Esophagus muscularis mucosa (tissue), 4 donors: ENCODE measurements around the gene ZNF485. TPM values are rescaled to one million over a fixed set of nuclear protein-coding genes. Genes with fewer than 3 reads are reported as not detected.
A peak's percentile ranks its signal among the peaks of the same experiment; 100 is the strongest.
"Not testable (repeated sequence)": the region's sequence is repeated elsewhere in the genome, so short reads cannot be mapped to it uniquely, and the experiment has no call there.

ENCODE experiments used
- DNase-seq: peaks from one replicate; pipeline ENCODE4 v3.0.0-alpha.2; 2017; ENCODE audit errors: extremely low spot score
- H3K27ac ChIP-seq, 4 donors: fragments of 200-600 bp; sonication (generic); replicated peaks in 1 of 4; 1 replicate in 3 of 4; 2 replicates in 1 of 4; pipeline ENCODE4 v1.5.1; 2016 to 2019; ENCODE audit warnings: mild to moderate bottlenecking in 1 of 4
- H3K27me3 ChIP-seq, 4 donors: fragments of 200-600 bp; sonication (generic); one replicate each; pipeline versions ENCODE4 v1.5.1 to v1.6.0; 2016 to 2019
- H3K36me3 ChIP-seq, 4 donors: fragments of 200-600 bp; sonication (generic); one replicate each; pipeline ENCODE4 v1.5.1; 2016 to 2019
- H3K4me1 ChIP-seq, 4 donors: fragments of 200-600 bp; sonication (generic); one replicate each; pipeline ENCODE4 v1.5.1; 2016 to 2019
- H3K4me3 ChIP-seq, 4 donors: fragments of 200-600 bp; sonication (generic); 1 replicate in 2 of 4; 2 replicates in 2 of 4; pipeline ENCODE4 v1.5.1; 2016 to 2019; ENCODE audit warnings: mild to moderate bottlenecking in 4 of 4, moderate library complexity in 1 of 4
- H3K9me3 ChIP-seq, 4 donors: fragments of 200-600 bp; sonication (generic); 1 replicate in 3 of 4; 2 replicates in 1 of 4; pipeline ENCODE4 v1.5.1; 2016 to 2019
- CTCF ChIP-seq, 3 experiments: fragments of 200-600 bp in 2 of 3; fragments of 450-650 bp in 1 of 3; sonication (generic) in 2 of 3; IDR thresholded peaks; one replicate each; pipeline ENCODE4 v1.5.1; 2017 to 2019; ENCODE audit warnings: antibody characterized with exemption in 3 of 3, mild to moderate bottlenecking in 2 of 3, moderate library complexity in 1 of 3
- EP300 ChIP-seq: sonication (generic); formaldehyde crosslinking; IDR thresholded peaks from one replicate; pipeline ENCODE4 v1.6.1; 2017; ENCODE audit warnings: antibody characterized with exemption
- POLR2A ChIP-seq: fragments of 450-650 bp; IDR thresholded peaks from one replicate; pipeline ENCODE4 v1.6.1; 2017; ENCODE audit warnings: antibody characterized with exemption, moderate library complexity, mild to moderate bottlenecking, low read depth
- POLR2AphosphoS5 ChIP-seq, 2 donors: sonication (generic); formaldehyde crosslinking; IDR thresholded peaks; one replicate each; pipeline ENCODE4 v1.6.1; 2017; ENCODE audit warnings: antibody characterized with exemption in 2 of 2
- WGBS: methylation state at CpG from one replicate; pipeline ENCODE4 v1.1.5; 2018; 5-methylcytosine and 5-hydroxymethylcytosine counted together
- intact Hi-C: fragments of 100-400 bp; cut with DNase I; formaldehyde crosslinking; loops from one replicate; pipeline ENCODE4 v1.15.1; 2023
- total RNA-seq, 4 donors: library from RNA; depleted of rRNA; stranded (reverse); fragments of >200 nt; gene quantifications; one replicate each; pipeline versions ENCODE4 v1.1.0 to v1.2.1, GENCODE V29; 2016

Gene ZNF485
- total RNA-seq, 4 donors from 2014 or later = 1.9 to 2.8 (median 2.2) TPM

GRCh38 chr10:43627942-43628341 lies 21.7 kb downstream of the ZNF485 start:
- no peaks in the 10 kb centered on the region for H3K27me3 ChIP-seq
- no peak for DNase-seq
- no peaks in the 10 kb centered on the region for H3K36me3 ChIP-seq
- H3K27ac ChIP-seq = no peak overlapping the region
- TF ChIP-seq POLR2AphosphoS5 (IDR thresholded peaks at IDR 0.05) (no peak), EP300 (no peak), CTCF (IDR thresholded peaks at IDR 0.05) (no peak), POLR2A (no peak)
- no peaks in the 10 kb centered on the region for H3K4me1 ChIP-seq
- H3K9me3 ChIP-seq = peaks cover 0 to 5% (median under 1%) of the 10 kb centered on the region in 4 donors
- WGBS = 38% methylated on average over 1 of the region's 1 CpG
- intact Hi-C loops = no loop called here
- no peak overlapping the region for H3K4me3 ChIP-seq

GRCh38 chr10:43628956-43629355 lies 22.7 kb downstream of the ZNF485 start:
- Histone ChIP-seq H3K27ac (no peak overlapping the region), H3K9me3 (peaks cover 0 to 14% (median 6%) of the 10 kb centered on the region in 4 donors), H3K27me3 (no peaks in the 10 kb centered on the region), H3K36me3 (no peaks in the 10 kb centered on the region), H3K4me1 (no peaks in the 10 kb centered on the region), H3K4me3 (no peak overlapping the region)
- 94% methylated on average over 4 of the region's 4 CpGs for WGBS
- TF ChIP-seq CTCF (IDR thresholded peaks at IDR 0.05) (no peak), POLR2AphosphoS5 (IDR thresholded peaks at IDR 0.05) (no peak), EP300 (no peak), POLR2A (no peak)
- intact Hi-C loops = no loop called here
- no peak for DNase-seq

GRCh38 chr10:43635816-43636215 lies 29.6 kb downstream of the ZNF485 start:
- WGBS = 71% methylated on average over 1 of the region's 1 CpG

GRCh38 chr10:43640603-43641002 lies 34.4 kb downstream of the ZNF485 start:
- no peak for TF ChIP-seq POLR2AphosphoS5 (IDR thresholded peaks at IDR 0.05)
- no peak for TF ChIP-seq CTCF (IDR thresholded peaks at IDR 0.05)
- no peak for TF ChIP-seq EP300
- no peak for TF ChIP-seq POLR2A
- Histone ChIP-seq H3K9me3 (peaks cover 25 to 79% (median 75%) of the 10 kb centered on the region in 4 donors), H3K27me3 (no peaks in the 10 kb centered on the region), H3K4me1 (no peaks in the 10 kb centered on the region), H3K27ac (no peak overlapping the region), H3K4me3 (no peak overlapping the region), H3K36me3 (peaks cover 25 to 39% (median 33%) of the 10 kb centered on the region in 4 donors)
- no peak for DNase-seq
- intact Hi-C loops = no loop called here

More at GRCh38 chr10:43635816-43636215, 29.6 kb downstream of the ZNF485 start:
- H3K36me3 ChIP-seq, H3K27me3 ChIP-seq, H3K4me3 ChIP-seq, H3K27ac ChIP-seq, intact Hi-C loops, H3K4me1 ChIP-seq, DNase-seq: not testable (repeated sequence)
- peaks cover 0 to 59% (median 39%) of the 10 kb centered on the region in 4 donors for H3K9me3 ChIP-seq

GRCh38 chr10:43644252-43644651 lies 38.0 kb downstream of the ZNF485 start:
- 99% methylated on average over 8 of the region's 8 CpGs for WGBS
- H3K4me3 ChIP-seq = peak overlapping the region in 1 of 4 donors; percentile 4
- H3K9me3 ChIP-seq = peaks cover 25 to 74% (median 73%) of the 10 kb centered on the region in 4 donors
- no peak for DNase-seq
- H3K27me3 ChIP-seq = no peaks in the 10 kb centered on the region
- TF ChIP-seq EP300 (no peak), POLR2A (no peak)
- H3K4me1 ChIP-seq = peaks cover 3 to 14% (median 9%) of the 10 kb centered on the region in 4 donors
- intact Hi-C loops = no loop called here
- H3K36me3 ChIP-seq = peaks cover 33 to 51% (median 42%) of the 10 kb centered on the region in 4 donors
- H3K27ac ChIP-seq = no peak overlapping the region

- 99% methylated on average over 4 of the region's 4 CpGs for WGBS
- intact Hi-C loops = no loop called here
- DNase-seq = no peak
- no peak overlapping the region for H3K27ac ChIP-seq
- peaks cover 33 to 51% (median 42%) of the 10 kb centered on the region in 4 donors for H3K36me3 ChIP-seq
- no peak overlapping the region for H3K4me3 ChIP-seq
- H3K9me3 ChIP-seq = peaks cover 25 to 61% (median 59%) of the 10 kb centered on the region in 4 donors
- H3K4me1 ChIP-seq = peaks cover 7 to 17% (median 13%) of the 10 kb centered on the region in 4 donors
- TF ChIP-seq CTCF (IDR thresholded peaks at IDR 0.05) = no peak
- no peak for TF ChIP-seq POLR2A
- no peak for TF ChIP-seq EP300
- no peak for TF ChIP-seq POLR2AphosphoS5 (IDR thresholded peaks at IDR 0.05)
- H3K27me3 ChIP-seq = no peaks in the 10 kb centered on the region
Observed at GRCh38 chr10:43645866-43646265, 39.6 kb downstream of the ZNF485 start.
